HCEC 1CT (cell line): ENCODE results near the gene CD69.

Experiments
- DNase-seq: peaks from one replicate; pipeline ENCODE4 v3.0.0-alpha.2; 2017

The CD69 gene

GRCh38 chr12:9760699-9761418 lies at the start of gene CD69:
Gene CD69 (minus strand): TSS chr12:9760901. CDS start chr12:9760820, 81 bp downstream.
- no peak for DNase-seq

GRCh38 chr12:9809866-9810265 lies 49.2 kb upstream of the CD69 start:
- no peak for DNase-seq

- DNase-seq, result no peak
Measured at GRCh38 chr12:9809338-9809737, 48.6 kb upstream of the CD69 start.

- no peak for DNase-seq
Measured at GRCh38 chr12:9808504-9808903, 47.8 kb upstream of the CD69 start.

- DNase-seq, result no peak
Measured at GRCh38 chr12:9806714-9807113, 46.0 kb upstream of the CD69 start.

- DNase-seq, result no peak
Measured at GRCh38 chr12:9805883-9806282, 45.2 kb upstream of the CD69 start.

GRCh38 chr12:9799961-9800360 lies 39.3 kb upstream of the CD69 start:
- peak; percentile 6 for DNase-seq

- peak; percentile 74 for DNase-seq
Measured at GRCh38 chr12:9797722-9798619, 37.3 kb upstream of the CD69 start.

GRCh38 chr12:9796971-9797370 lies 36.3 kb upstream of the CD69 start:
- peak; percentile 28 for DNase-seq

GRCh38 chr12:9796346-9796745 lies 35.6 kb upstream of the CD69 start:
- no peak for DNase-seq

GRCh38 chr12:9795945-9796344 lies 35.2 kb upstream of the CD69 start:
- no peak for DNase-seq

GRCh38 chr12:9794484-9795093 lies 33.9 kb upstream of the CD69 start:
- no peak for DNase-seq

GRCh38 chr12:9793779-9794395 lies 33.2 kb upstream of the CD69 start:
- no peak for DNase-seq

GRCh38 chr12:9792961-9793617 lies 32.4 kb upstream of the CD69 start:
- peak; percentile 93 for DNase-seq

- peak; percentile 7 for DNase-seq
Measured at GRCh38 chr12:9792185-9792900, 31.6 kb upstream of the CD69 start.

GRCh38 chr12:9786726-9787717 lies 26.3 kb upstream of the CD69 start:
- peak; percentile 53 for DNase-seq

- DNase-seq, result no peak
Measured at GRCh38 chr12:9784816-9785215, 24.1 kb upstream of the CD69 start.

GRCh38 chr12:9784326-9784725 lies 23.6 kb upstream of the CD69 start:
- no peak for DNase-seq

- DNase-seq, result no peak
Measured at GRCh38 chr12:9782547-9783382, 22.1 kb upstream of the CD69 start.

- DNase-seq, result no peak
Measured at GRCh38 chr12:9781360-9781759, 20.7 kb upstream of the CD69 start.
